NCI-H1092 (cell line): ENCODE measurements around the gene UROC1.

Experiments used
- DNase-seq: peaks from one replicate; lab custom pipeline; 2025; lab: John Stamatoyannopoulos, UW

UROC1 gene

DNA sequence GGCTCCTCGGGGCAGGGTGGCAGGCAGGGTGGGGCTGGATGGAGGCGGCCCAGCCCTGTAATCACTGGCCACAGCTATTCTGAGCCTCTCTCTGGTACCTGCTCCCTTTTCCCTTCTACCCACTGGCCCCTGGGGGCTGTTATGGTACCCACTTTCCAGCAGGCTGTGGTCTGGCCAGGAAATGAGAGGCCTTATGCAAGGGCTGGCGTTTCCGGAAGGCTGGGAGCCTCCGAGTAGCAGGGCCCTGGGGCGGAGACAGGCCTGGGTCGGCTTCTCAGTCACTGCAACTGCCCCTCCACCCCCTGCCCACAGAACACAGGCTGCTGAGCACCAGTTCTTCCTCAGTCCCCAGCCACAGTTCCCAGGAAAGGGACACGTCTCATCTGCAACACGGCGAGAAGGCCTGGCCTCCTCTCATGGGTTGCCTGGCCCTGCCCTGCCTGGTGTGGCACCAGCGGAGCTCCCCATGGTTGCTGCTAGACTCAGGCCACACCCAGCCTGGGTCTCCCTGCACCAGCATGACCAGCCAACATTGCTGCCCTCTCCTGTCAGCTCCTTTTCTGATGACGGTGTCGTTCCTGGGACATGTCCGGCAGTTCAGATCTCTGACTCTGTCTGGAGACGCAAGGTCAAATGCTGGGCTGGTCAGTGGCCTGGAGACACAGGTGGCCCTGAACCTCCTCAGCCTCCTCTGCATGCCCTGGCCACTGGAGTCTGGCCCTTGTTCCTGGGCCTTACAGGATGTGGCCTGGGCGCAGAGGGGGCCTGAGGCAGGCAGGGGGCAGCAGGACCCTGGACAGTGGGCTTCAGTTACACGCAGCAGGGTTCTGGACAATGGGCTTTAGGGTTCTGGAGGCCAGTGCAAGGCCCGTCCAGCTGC is 12.8 kb upstream of the UROC1 start:
- no peak for DNase-seq

DNA sequence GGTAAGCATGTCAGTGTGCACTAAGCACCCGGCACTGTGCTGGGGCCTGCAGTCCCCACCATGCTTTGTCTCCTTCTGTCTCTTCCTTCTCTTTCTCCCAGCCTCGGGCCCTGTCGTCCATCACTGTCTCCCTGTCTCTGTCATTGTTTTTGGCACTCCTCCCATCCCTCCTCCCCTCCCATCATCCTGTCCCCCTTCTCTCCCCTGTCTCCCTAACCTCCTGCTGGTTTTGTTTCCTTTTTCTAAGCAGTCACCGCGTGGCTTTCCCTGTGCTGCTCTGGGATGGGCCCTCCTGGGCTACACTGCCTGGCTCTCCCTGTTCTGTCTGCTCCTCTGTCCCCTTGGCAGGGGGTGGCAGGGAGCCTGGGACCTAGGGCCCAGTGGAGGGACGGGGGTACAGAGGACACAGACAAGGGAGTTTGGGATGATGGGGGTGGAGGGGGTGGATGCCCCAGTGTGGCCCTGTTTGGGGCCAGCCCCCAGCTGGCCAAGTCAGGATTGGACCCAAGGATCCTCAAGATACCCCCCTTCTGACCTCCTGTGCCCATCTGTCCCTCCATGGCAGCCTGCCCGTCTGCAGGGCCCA is 12.1 kb upstream of the UROC1 start:
- no peak for DNase-seq

DNA sequence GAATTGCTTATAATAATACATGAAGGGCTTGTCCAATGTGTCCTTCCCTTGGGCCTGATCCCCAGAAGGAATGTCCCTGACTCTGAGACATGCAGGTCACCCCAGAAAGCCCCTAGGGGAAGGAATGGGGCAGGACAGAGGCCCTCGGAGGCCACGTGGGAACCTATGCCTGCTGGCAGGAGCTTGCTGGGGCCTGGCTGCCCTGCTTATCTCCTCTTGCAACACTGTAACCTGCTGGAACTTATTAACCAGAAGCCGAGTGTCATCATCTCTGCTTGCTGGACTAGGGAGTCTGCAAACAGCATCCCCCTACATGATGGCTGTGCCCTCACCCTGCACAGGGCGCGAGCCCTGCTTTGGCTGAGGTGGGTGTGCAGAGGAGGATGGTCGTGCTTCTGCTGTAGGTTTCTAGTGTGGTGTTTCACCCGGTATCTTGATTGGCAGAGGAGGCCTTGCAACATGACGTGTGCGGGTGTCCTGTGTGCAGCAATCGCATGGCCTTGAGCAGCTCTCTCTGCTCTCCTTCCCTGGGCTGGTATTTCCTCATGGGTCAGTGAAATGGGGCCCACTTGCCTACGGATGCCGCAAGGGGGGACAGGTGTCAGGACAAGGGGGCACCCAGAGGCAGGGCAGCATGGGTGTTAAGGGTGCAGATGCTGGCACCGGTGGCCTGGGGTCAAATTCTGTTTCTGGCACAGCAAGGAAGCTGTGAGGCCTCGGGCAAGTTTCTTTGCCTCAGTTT is 11.4 kb upstream of the UROC1 start:
- no peak for DNase-seq

DNA sequence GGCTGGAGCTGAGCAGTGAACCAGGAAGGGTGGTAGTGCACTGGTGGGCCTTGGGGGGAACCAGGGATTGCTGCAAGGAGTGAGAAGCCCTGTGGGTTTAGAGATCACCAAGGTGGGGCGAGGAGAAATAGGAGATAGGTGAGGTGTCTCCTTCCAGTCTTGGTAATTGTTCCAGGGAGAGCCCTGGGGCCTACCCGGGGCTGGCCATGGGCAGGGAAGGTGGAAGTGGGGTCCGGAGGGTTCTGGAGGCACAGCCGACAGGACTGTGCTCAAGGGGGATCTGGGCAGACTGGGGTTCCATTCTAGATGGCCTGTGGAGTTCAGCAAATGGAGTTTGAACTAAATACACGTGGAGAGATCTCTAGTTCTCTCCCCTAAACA is 10.8 kb upstream of the UROC1 start:
- no peak for DNase-seq

DNA sequence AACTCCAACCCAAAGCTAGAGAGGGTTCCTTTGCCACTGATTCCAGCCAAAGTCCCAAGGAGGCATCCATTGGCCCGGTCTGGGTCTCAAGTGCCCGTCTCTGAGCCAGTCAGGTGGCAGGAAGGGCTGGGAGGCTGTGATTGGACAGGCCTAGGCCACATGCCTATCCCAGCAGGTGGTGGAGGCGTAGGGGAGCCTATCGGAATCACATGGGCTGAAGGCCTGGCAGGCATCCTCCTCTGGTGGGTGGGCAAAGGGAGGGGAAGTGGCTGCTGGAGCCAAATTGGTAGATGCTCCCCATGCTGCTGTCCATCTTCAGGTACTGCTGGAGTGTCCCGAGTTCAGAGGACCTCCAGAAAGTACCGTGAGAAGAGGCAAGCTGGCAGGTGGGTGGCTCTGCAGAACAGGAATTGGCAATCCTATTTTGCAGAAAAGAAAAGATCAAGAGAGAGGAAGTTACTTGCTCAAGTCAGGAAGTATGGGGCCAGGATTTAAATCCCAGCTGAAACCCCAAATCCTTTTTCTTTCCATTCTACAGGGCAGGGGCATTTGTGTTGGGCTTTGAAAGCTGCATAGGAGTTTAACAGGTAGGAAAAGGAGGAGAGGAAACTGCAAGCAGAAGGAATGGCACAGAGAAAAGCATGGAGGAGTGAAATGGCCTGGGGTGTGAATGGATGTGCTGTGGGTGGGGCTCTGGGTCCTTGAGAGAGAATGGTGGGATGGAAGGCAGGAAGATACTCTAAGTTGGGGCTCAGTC is 10.1 kb upstream of the UROC1 start:
- DNase-seq = no peak

DNA sequence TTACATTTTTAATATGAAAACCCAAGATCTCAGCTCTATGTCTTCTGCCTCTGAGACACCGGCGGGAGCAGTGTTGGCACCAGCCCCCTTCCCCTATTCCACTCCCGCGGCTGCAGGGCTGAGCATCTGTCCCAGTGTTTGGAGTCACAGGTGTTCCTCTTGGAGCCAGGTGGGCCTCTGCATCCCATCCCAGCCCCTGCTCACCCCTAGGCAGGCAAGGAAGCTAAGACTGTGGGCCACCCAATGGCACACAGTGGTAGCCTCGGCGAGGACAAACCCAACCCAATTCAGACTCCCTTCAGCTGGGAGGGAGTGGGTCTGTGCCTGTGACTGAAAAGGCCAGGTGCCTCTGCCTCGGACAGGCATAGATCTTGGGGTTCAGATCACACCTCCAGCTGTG is 9.4 kb upstream of the UROC1 start:
- no peak for DNase-seq

DNA sequence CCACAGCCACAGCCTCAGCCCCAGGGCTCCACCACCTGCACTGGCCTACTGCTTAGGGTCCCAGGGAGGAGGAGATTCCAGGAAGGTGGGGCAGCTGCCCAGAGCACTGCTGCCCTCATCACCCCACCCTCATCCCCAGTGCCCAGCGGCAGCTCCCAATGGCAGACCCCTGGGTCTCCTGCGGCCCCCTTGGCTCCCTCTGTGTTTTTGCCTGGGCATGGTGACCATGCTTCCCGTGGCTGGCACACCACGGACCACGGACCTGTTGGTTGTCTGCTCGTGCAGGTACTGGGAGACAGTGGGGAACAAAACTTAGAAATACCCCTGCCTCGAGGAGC is 9.1 kb upstream of the UROC1 start:
- no peak for DNase-seq

DNA sequence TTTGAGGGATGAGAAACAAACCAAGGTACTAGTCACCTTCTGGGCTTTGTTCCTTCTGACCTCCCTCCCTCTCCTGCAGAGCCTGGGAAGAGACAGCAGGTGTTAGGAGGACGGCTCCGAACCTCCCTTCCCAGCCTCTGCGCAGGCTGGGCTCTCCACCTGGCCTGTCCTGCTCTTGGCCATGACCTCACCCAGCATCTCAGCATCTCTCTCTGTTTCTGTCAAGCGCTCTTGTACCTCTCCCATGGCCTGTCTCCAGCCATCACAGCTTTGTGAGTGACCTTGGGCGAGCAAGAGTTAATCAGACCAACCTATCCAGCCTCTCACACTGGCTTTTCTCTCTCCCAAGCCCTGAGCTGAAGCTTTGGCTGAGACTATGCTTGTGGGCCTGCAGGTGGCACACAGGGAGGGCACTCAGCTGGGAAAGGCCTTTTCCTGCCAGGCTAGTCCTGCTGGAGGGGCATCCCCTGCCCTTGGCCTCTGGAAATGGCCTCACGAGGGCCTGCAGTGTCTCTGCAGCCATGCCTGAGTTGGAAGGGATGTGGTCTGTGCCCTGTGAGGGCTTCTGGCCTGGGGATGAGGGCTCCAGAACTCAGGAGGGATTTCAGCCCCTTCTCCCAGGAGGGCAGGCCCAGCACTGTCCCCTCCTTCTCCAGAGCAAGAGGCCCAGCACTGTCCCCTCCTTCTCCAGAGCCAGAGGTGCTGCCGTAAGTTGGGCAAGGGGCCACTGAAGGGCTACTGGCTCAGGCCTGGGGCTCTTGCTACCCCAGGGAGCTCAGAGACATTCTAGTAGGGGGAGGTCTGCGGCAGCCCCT is 8.5 kb upstream of the UROC1 start:
- DNase-seq = no peak

DNA sequence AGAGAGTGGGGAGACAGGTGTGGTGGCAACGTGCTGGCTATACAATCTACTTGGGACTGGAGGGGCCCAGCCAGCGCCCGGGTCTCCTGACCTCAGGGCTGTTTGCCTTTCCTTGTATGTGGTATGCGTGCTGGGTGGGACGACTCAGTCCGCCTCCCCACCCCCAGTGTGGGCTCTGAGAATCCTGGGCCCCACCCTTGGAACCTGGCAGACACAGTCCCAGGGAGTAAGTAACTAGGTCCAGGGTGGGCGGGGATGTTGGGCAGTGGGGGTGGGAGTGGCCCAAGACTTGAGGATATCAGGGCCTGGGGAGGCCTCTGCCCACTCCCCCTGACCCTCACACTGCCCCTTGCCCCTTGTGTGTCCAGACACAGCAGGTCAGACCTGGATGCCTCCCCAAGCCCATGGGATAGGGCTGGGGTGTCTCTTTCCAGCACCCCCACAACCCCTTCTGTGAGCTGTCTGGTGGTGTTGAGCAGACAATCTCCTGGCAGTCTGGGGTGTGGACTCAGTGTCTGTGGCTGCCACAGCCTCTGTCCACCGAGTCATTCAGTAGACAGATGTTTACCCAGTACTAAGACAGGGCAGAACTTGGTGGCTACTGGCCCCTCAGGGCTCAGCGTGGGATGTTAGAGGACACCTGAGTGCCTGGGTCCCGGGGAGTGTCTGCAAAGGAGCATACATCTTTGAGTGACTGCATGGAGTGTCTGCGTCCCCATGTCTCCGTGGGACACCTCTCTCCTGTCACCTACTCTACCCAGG is 7.7 kb upstream of the UROC1 start:
- DNase-seq = no peak

DNA sequence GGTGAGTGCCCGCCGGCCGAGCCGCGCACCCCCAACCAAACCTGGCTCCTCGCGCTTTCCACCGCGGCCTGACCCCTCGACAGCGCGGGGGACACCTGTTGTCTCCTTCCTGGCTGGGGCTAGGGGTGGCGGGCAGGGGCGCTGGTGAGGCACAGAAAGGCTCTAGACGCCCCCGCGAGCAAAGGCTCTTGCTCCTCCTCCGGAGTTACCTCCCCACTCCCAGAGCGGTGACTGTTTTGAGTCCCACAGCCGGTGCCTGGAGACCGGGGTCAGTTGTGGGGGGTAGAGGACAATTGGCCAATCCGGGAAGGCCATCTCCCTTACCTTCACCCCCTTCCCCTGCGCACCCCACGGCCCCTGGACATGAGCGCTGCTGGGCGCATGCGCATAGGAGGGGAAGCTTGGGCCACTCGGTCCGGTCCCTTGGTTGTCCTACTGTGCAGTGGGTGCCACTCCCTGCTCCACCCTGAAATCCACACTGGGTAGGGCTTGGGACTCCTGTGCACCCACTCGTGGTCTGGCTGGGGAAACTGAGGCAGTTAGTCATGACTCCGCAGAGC is 6.9 kb upstream of the UROC1 start:
- DNase-seq = no peak

DNA sequence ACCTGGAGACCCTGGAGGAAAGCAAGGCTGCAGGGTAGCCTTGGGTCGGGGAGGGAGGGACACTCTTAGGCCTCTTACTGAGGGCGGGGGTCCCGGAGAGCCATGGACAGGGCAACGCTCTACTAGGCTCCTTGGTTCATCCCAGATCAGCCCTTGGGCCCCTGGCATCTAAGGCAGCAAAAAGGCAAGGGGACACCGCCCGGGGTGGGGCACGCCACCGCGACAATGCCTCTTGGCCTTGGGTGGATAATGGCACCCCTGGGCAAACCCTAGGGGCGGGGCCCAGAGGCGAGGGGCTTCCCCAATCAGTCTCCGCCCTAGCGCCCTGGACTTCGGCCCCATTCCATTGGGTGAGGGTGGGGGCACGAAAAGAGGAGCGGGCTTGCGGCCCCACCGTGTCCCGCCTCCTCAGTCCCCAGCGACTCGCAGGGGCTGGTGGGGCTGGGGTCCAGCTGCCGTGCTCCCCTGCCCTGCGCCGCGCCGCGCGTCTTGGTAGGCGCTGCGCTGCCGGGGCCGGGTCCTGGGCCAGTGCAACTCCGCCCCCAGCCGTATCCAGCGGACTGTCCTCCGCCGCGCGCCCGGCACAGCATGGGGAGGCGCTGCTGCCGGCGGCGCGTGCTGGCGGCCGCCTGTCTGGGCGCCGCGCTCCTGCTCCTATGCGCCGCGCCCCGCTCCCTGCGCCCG is 6.3 kb upstream of the UROC1 start, which contains the start of gene CHST13:
Gene CHST13 (plus strand): TSS at position 411 of the 684 bp plus-strand sequence. CDS start 178 bp downstream, at position 589.
- no peak for DNase-seq

DNA sequence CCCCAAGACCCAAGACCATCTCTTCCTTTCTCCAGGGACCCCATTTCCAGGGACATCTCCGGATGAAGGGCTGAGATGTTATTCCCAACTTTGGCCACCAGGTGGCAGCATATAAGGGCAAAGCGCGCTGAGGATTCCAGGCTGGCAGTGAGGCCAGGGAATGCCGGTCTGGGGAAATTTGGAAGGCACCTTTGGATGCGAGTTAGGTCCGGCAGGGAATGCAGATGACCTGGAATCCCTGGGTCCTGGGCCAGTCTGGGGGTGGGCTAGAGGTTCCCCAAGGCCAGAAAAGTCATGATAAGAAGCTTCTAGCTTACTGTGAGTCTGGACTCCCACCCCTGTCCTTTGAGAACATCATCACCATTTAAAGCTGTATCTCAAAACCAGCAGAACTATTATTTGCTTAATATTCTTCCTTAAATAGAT is 4.8 kb upstream of the UROC1 start:
- peak; percentile 29 for DNase-seq

DNA sequence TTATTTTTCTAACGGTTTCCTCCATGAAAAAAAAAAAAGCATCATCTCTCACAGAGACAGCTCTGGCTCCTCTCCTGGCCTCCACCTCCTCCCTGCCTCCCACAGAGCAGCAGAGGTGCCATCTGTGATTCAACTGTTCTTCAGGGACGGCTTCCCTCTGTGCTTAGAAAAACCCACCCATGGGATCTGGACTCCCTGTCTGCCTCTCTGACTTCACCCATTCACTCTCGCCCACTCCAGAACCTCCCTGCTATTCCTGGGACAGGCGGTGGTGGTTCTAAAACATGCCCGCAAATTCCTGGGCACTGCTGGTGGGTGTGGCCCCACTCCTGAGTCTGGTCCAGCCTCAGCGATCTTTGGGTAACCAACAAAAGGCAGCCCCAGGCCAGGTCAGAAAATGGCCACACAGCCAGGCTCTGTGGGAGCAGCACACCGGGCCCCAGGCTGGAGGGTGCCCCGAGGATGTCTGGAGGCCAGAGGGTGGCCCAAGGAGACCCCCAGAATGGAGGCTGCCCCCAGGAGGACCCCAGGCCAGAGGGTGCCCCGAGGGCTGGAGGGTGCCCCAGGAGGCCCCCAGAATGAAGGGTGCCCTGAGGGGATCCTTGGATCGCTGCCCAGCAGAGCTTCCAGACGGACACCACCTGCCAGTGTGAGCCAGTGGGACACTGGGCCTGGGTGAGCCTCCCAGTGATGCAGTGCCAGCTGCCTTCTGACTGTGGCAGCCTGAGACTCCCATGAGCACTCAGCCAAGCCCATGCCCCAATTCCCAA is 3.7 kb upstream of the UROC1 start:
- DNase-seq = no peak

DNA sequence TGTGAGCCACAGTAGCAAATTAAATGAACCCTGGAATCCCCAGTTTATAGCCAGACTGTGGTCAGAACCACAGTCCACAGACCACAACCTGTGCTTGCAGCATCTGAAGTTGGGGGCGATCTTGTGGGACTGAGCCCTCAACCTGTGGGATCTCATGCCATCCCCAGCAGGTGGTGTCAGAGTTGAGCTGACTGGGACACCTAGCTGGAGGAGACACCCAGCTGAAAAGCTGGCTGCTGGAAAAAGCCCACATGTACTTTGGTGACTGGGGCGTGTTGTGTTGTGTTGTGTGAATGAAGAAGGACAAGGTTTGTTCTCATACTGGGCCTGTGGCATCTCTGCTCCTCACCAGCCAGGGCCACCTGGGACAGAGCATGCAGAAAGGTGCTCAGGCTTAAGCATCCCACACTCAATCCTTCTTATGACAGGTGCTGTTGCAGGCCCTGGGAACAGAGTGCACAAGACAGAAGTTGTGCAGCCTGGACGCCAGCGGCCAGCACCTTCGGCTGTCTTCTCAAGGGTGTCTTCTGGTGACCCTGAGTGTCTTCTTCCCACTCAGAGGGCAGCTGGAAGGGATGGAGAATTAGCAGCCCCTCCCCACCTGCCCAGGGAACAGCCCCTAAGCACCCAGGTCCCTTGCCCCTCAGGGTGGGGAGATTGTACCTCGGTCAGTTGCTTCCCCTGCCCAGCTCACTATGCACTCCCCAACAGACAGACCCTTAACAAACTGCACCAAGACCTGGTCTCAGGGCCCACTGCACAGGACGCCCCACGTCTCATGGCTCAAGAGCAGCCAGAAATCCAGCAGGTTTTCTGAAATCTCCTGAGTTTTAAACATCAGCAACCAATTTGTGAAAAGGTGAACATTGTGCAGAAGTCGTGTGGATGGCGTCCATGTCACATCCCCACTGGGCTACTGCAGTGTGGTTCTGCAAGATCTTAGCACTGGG is 2.2 kb upstream of the UROC1 start:
- DNase-seq = no peak

DNA sequence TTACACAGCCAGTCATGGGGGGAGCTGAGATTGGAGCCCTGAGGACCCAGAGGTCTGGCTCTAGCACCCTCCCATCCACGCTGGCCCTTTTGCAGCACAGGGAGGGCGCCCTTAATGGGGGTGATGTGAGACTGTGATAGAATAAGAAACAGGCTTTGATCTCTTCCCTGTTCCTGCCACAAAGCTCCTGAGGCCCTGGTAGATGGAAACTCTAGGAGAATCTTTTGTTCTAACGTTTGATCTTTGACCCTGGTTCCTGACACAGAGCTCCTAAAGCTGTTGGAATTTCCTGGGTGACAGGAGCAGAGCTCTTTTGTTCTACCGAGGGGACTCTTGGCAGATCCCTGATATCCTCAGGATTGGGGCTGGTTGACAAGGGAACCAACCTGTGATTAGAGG is 1.2 kb upstream of the UROC1 start:
- DNase-seq = no peak

DNA sequence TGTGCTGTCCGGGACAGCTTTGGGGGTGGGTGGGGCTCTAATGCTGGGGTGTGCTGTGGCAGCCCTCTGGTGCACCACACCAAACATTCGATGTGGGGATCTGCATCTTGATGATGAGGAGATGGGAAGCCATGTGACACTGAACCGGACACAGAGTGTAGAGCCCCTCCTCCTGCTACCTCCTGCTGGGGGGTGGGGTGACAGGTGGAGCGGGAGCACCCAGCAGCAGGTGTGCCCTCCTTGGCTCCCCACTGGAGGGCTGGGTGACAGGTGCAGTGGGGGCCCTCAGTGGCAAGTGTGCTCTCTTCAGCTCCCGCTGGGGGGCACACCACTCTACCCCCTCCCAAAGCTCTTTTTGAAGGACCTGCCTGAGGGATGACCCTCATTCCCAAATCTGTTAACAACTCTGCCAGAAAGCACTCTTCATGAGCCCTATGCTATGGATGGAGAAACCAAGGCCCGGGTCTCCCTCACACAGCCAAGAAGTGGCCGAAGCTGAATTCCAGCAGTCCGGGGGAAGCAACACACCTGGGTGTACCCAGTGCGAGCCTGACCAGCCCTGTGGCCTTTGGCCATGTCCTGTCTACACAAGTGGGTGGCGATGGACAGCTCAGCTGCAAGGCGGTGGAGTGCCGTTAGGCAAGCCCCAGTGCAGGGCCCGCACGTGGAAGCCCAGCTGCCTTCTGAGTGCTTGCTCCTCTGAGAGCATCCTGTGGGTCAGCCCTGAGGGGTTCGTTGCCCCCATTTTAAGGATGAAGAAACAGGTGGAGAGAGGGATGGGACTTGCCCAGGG is 609 bp upstream of the UROC1 start:
- DNase-seq = no peak

DNA sequence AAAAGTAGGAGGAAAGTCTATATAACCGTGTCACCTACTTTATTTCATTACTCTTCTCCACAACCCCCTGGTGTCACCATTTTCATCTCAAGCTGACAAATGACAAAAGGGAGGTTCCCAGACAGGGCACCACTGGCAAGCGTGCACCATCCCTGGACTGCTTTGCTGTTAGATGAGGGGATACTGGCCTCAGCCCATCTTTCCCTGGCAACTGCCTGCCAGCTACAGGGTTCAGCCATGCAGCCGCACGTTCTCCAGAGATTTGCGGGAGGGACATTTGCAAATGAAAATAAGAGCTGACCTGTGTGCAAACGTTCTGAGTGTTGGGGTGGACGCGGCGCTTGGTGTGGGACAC is 660 bp downstream of the UROC1 start:
- no peak for DNase-seq
